ENCODE results near the gene TNFAIP8L3. TPM values are rescaled to one million over a fixed set of nuclear protein-coding genes. Genes with fewer than 3 reads are reported as not detected.

The TNFAIP8L3 gene
- 8.8 and 10.2 TPM in 2 replicates for total RNA-seq

GRCh38 chr15:51094606-51095569 is at the start of gene TNFAIP8L3:
TNFAIP8L3 (minus strand) TSS chr15:51094906; CDS start chr15:51094595, 311 bp downstream.

Other genes with a start within 250 kb of the TNFAIP8L3 start
- 9.4 and 11.1 TPM in 2 replicates for gene AP4E1, start 186.2 kb downstream of the TNFAIP8L3 start, total RNA-seq
- not detected in 2 replicates for gene CYP19A1, start 243.7 kb upstream of the TNFAIP8L3 start, total RNA-seq
- gene GLDN, start 246.7 kb upstream of the TNFAIP8L3 start, total RNA-seq: under 0.01 TPM in 1 of 2 replicates, not detected in the other